GM12891 (cell line): ENCODE measurements around the gene UCK2.

Experiments used
- DNase-seq: peaks from one replicate; pipeline ENCODE4 v3.0.0; 2011; ENCODE audit warnings: low spot score; ENCODE audit not compliant: insufficient read length
- FAIRE-seq: peaks from 2 replicates; lab custom pipeline; 2011; peaks lifted over from hg19 to GRCh38; lab: Jason Lieb, UNC
- PAX5 ChIP-seq: IDR thresholded peaks from 2 replicates; pipeline ENCODE4 v1.6.1; 2011; ENCODE audit warnings: low read length, moderate library complexity, mild to moderate bottlenecking; ENCODE audit not compliant: insufficient read depth, severe bottlenecking
- POLR2A ChIP-seq: IDR thresholded peaks from 2 replicates; pipeline ENCODE4 v1.6.1; 2011; ENCODE audit warnings: low read depth, low read length, control low read depth
- POLR2AphosphoS5 ChIP-seq: IDR thresholded peaks from 2 replicates; pipeline ENCODE4 v1.6.1; 2011; ENCODE audit warnings: low read depth, low read length, control low read depth
- POU2F2 ChIP-seq: IDR thresholded peaks from 2 replicates; pipeline ENCODE4 v1.6.1; 2011; ENCODE audit warnings: low read depth, mild to moderate bottlenecking, control low read depth, low read length, moderate library complexity
- SPI1 ChIP-seq: IDR thresholded peaks from 2 replicates; pipeline ENCODE4 v1.6.1; 2011; ENCODE audit warnings: low read depth, low read length, control low read depth
- TAF1 ChIP-seq: IDR thresholded peaks from 2 replicates; pipeline ENCODE4 v1.6.1; 2011; ENCODE audit warnings: low read depth, low read length, control low read depth

The UCK2 gene

DNA sequence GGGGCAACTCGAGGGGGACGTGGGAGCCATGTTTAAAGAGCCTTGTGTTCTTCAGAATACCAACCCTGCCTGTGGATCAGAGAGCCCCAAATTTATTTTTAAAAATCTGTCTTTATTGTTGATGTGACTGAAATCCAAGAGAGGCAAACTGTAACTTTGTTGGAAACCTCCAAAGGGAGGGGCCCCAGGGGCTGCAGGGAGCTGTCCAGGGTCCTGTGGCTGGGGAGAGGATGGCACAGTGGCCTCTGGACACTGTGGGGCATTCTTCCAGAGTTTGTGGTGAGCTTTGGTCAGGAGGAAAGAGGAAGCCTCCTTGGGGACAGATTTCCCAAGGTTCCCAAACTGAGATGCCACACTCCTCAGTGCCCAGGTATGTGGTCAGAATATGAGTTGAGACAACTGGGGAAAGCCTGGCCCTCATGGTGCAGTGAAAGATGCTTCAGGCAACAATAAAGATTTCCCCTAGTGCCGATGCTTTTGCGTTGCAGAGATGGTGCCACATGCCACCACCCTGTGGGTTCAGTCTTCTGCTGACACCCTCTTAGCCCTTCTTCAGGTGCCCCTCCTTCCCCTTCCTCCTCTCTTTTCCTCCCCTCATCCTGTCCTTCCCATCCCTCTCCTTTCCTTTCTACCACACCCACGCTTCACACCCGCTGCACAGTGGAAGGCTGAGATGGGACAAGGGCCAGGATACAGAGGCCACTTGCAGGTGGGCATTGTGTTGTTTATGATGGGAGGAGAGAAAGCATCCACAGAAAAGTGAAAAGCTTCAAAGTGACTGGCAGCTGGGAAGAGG, 122.1 kb downstream of the UCK2 start:
- no peak for TF ChIP-seq POLR2A
- TF ChIP-seq SPI1: no peak
- TF ChIP-seq TAF1: no peak
- TF ChIP-seq POU2F2: no peak
- no peak for TF ChIP-seq PAX5
- no peak for TF ChIP-seq POLR2AphosphoS5
- FAIRE-seq (no peak), DNase-seq (no peak)

- FAIRE-seq: no peak
- no peak for DNase-seq
- TF ChIP-seq PAX5 (no peak), TAF1 (no peak)
Measured at GRCh38 chr1:165954940-165955339, 127.5 kb downstream of the UCK2 start.

DNA sequence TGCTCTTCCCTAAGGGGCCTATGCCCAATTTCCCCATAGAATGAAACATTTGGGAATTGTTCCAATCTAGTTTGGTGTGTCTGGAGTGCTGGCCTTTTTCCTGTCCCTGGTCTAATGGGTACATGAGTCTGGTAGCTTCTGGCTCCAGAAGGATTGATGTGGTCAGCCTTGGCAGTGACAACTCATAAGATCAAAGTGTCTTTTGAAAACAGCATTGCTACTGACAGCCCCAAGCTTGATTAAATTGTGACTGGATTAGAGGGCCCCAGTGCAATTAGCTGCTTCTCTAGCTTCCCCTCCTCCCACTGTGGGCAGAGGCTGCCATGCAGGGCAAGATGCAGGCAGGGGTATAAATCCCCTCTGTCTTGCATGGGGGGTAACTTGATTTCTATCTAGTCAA, 130.9 kb downstream of the UCK2 start:
- FAIRE-seq (no peak), DNase-seq (no peak)
- TF ChIP-seq SPI1 (no peak), POLR2A (no peak), POU2F2 (no peak), PAX5 (no peak), POLR2AphosphoS5 (no peak), TAF1 (no peak)

GRCh38 chr1:165960136-165960535, 132.7 kb downstream of the UCK2 start:
- FAIRE-seq: no peak
- TF ChIP-seq POU2F2 (no peak), POLR2AphosphoS5 (no peak), PAX5 (no peak), SPI1 (no peak), POLR2A (no peak), TAF1 (no peak)

GRCh38 chr1:165960881-165961280, 133.5 kb downstream of the UCK2 start:
- FAIRE-seq: no peak

More at GRCh38 chr1:165960136-165960535, 132.7 kb downstream of the UCK2 start:
- no peak for DNase-seq

More at GRCh38 chr1:165960881-165961280, 133.5 kb downstream of the UCK2 start:
- no peak for DNase-seq
- TF ChIP-seq POLR2A (no peak), POLR2AphosphoS5 (no peak), TAF1 (no peak), SPI1 (no peak), POU2F2 (no peak), PAX5 (no peak)
